GM12878 (cell line): Measurements from ENCODE around the gene RFXANK. TPM values are rescaled to one million over a fixed set of nuclear protein-coding genes. Genes with fewer than 3 reads are reported as not detected.

Source experiments
- ATAC-seq: fragments of 200-7000 bp; cut with Tn5 transposase; 3 replicates; pipeline ENCODE4 v1.9.1; 2020; ENCODE audit warnings: mild to moderate bottlenecking, moderate library complexity
- BruUV-seq: library from RNA; stranded (reverse); fragments of 400-500 nt; replicated peaks from 2 replicates; lab custom pipeline; 2021; lab: Mats Ljungman, UMichigan
- CTCF ChIA-PET: fragments of 300-600 bp; sonication (Branson Sonifier 250); formaldehyde crosslinking; extraction: SDS; loops from one replicate; lab custom pipeline; 2021; ENCODE audit warnings: inconsistent platforms; lab: Yijun Ruan, JAX
- POLR2A ChIA-PET: fragments of 350-600 bp; formaldehyde crosslinking; extraction: SDS; loops from one replicate; lab custom pipeline; 2021; ENCODE audit warnings: inconsistent platforms; lab: Charles Lee
- RAD21 ChIA-PET: fragments of 300-600 bp; sonication (Branson Sonifier 250); formaldehyde crosslinking; loops from one replicate; lab custom pipeline; 2023; ENCODE audit warnings: antibody characterized with exemption; ENCODE audit not compliant: unreplicated experiment; lab: Charles Lee
- SMC1A ChIA-PET: fragments of 300-600 bp; sonication (Branson Sonifier 250); formaldehyde crosslinking; loops from one replicate; lab custom pipeline; 2023; ENCODE audit not compliant: unreplicated experiment, uncharacterized antibody; lab: Charles Lee
- DNase-seq: peaks from one replicate; pipeline ENCODE4 v3.0.0-alpha.2; 2011; ENCODE audit warnings: low read depth, low spot score
- FAIRE-seq: peaks from 3 replicates; lab custom pipeline; 2011; peaks lifted over from hg19 to GRCh38; lab: Jason Lieb, UNC
- H2AFZ ChIP-seq: 2 replicates; pipeline ENCODE4 v1.6.0; 2011; ENCODE audit warnings: low read depth, low read length, control low read depth; ENCODE audit not compliant: control insufficient read depth
- H3K27ac ChIP-seq: 2 replicates; pipeline ENCODE4 v1.5.1; 2011; ENCODE audit warnings: control low read depth; ENCODE audit not compliant: control insufficient read depth, insufficient read depth
- H3K27me3 ChIP-seq, 2 experiments: replicated peaks in 1 of 2; 2 replicates each; pipeline versions ENCODE4 v1.6.0 to v1.6.1; 2011; ENCODE audit warnings: low read length in 1 of 2; ENCODE audit not compliant: control insufficient read depth in 2 of 2, insufficient read depth in 2 of 2
- H3K36me3 ChIP-seq, 2 experiments: 2 replicates each; pipeline ENCODE4 v1.5.1; 2011; ENCODE audit warnings: low read length in 1 of 2; ENCODE audit not compliant: control insufficient read depth in 2 of 2, insufficient read depth in 2 of 2
- H3K4me1 ChIP-seq: 2 replicates; pipeline ENCODE4 v1.6.1; 2011; ENCODE audit warnings: mild to moderate bottlenecking, low read length, moderate library complexity, mixed read lengths; ENCODE audit not compliant: control insufficient read depth, insufficient read depth
- H3K4me2 ChIP-seq: 2 replicates; pipeline ENCODE4 v1.6.0; 2011; ENCODE audit warnings: control low read depth; ENCODE audit not compliant: control insufficient read depth, insufficient read depth
- H3K4me3 ChIP-seq: fragments of 200-600 bp; sonication (generic); 2 replicates; pipeline ENCODE4 v1.5.1; 2016
- H3K79me2 ChIP-seq: 2 replicates; pipeline ENCODE4 v1.6.0; 2011; ENCODE audit warnings: low read length; ENCODE audit not compliant: control insufficient read depth, insufficient read depth
- H3K9ac ChIP-seq: 2 replicates; pipeline ENCODE4 v1.8.0; 2011; ENCODE audit warnings: low read length, control low read depth, mixed read lengths; ENCODE audit not compliant: control insufficient read depth, insufficient read depth
- H3K9me3 ChIP-seq: replicated peaks from 3 replicates; pipeline ENCODE4 v1.5.1; 2011; ENCODE audit warnings: mild to moderate bottlenecking, low read length; ENCODE audit not compliant: control insufficient read depth, insufficient read depth
- H4K20me1 ChIP-seq: 2 replicates; pipeline ENCODE4 v1.6.0; 2011; ENCODE audit not compliant: control insufficient read depth, insufficient read depth
- ASH2L ChIP-seq: fragments of 300-600, 200-600 bp; sonication (generic); IDR thresholded peaks from 2 replicates; pipeline ENCODE4 v1.6.1; 2017; ENCODE audit warnings: low read depth, mild to moderate bottlenecking, borderline replicate concordance
- ATF3 ChIP-seq: IDR thresholded peaks from 2 replicates; pipeline ENCODE4 v1.6.1; 2011; ENCODE audit warnings: low read depth, mild to moderate bottlenecking, low read length, moderate library complexity, borderline replicate concordance; ENCODE audit errors: extremely low read depth
- BACH1 ChIP-seq: fragments of 450-650 bp; IDR thresholded peaks from 2 replicates; pipeline ENCODE4 v1.6.1; 2017; ENCODE audit warnings: mild to moderate bottlenecking, borderline replicate concordance
- CHD4 ChIP-seq: fragments of 200-600 bp; sonication (generic); IDR thresholded peaks from 2 replicates; pipeline ENCODE4 v1.6.1; 2016; ENCODE audit warnings: mild to moderate bottlenecking
- FOXK2 ChIP-seq: fragments of 450-650 bp; IDR thresholded peaks from 2 replicates; pipeline ENCODE4 v1.6.1; 2017; ENCODE audit warnings: mild to moderate bottlenecking, moderate library complexity
- GABPA ChIP-seq: IDR thresholded peaks from 2 replicates; pipeline ENCODE4 v1.6.1; 2014; ENCODE audit warnings: antibody characterized with exemption, low read depth, mild to moderate bottlenecking, inconsistent platforms
- HCFC1 ChIP-seq: fragments of 150-350 bp; IDR thresholded peaks from 2 replicates; pipeline ENCODE4 v1.6.1; 2014; ENCODE audit warnings: low read length
- KAT2A ChIP-seq: conservative IDR thresholded peaks from 2 replicates; pipeline ENCODE4 v1.6.1; 2011; ENCODE audit warnings: low read depth, low read length; ENCODE audit not compliant: control insufficient read depth
- LARP7 ChIP-seq: fragments of 450-650 bp; IDR thresholded peaks from 2 replicates; pipeline ENCODE4 v1.6.1; 2017; ENCODE audit warnings: mild to moderate bottlenecking
- NR2C1 ChIP-seq: fragments of 450-650 bp; IDR thresholded peaks from 2 replicates; pipeline ENCODE4 v1.6.1; 2017; ENCODE audit warnings: antibody characterized with exemption, mild to moderate bottlenecking, moderate library complexity
- NR2F1 ChIP-seq: fragments of 450-650 bp; conservative IDR thresholded peaks from 2 replicates; pipeline ENCODE4 v1.6.1; 2017; ENCODE audit warnings: mild to moderate bottlenecking
- NRF1 ChIP-seq: conservative IDR thresholded peaks from 2 replicates; pipeline ENCODE4 v1.6.1; 2011; ENCODE audit warnings: mild to moderate bottlenecking, low read depth, low read length, improper control_type of control experiment
- PAX5 ChIP-seq: IDR thresholded peaks from 2 replicates; pipeline ENCODE4 v1.6.1; 2011; ENCODE audit warnings: low read depth, low read length, borderline replicate concordance
- PAX8 ChIP-seq: fragments of 450-650 bp; IDR thresholded peaks from 2 replicates; pipeline ENCODE4 v1.6.1; 2017; ENCODE audit warnings: mild to moderate bottlenecking, moderate library complexity
- SIX5 ChIP-seq: IDR thresholded peaks from 2 replicates; pipeline ENCODE4 v1.6.1; 2011; ENCODE audit warnings: mild to moderate bottlenecking, low read depth, low read length, moderate library complexity; ENCODE audit not compliant: severe bottlenecking
- SMAD1 ChIP-seq: fragments of 450-650 bp; IDR thresholded peaks from 2 replicates; pipeline ENCODE4 v1.6.1; 2018; ENCODE audit warnings: mild to moderate bottlenecking, low read depth; ENCODE audit not compliant: partially characterized antibody
- TARDBP ChIP-seq: IDR thresholded peaks from 2 replicates; pipeline ENCODE4 v1.6.1; 2016; ENCODE audit warnings: borderline replicate concordance
- YY1 ChIP-seq: IDR thresholded peaks from 2 replicates; pipeline ENCODE4 v1.6.1; 2011; ENCODE audit warnings: low read depth, mild to moderate bottlenecking, low read length
- ZNF24 ChIP-seq: fragments of 450-650 bp; IDR thresholded peaks from 2 replicates; pipeline ENCODE4 v1.6.1; 2017; ENCODE audit warnings: antibody characterized with exemption, mild to moderate bottlenecking
- WGBS: methylation state at CpG from one replicate; pipeline ENCODE4 v1.1.6; 2016; ENCODE audit warnings: low lambda C conversion rate; ENCODE audit not compliant: insufficient replicate concordance, insufficient coverage; ENCODE audit errors: missing lambda C conversion rate; 5-methylcytosine and 5-hydroxymethylcytosine counted together
- in situ Hi-C: fragments of 300-500 bp; cut with MboI; formaldehyde crosslinking; loops from 9 replicates; pipeline ENCODE4 v1.14.3; 2018; ENCODE audit warnings: mixed read lengths
- intact Hi-C: fragments of 100-400 bp; cut with micrococcal nuclease; formaldehyde crosslinking; loops from one replicate; pipeline ENCODE4 v1.14.2; 2022; ENCODE audit not compliant: unreplicated experiment
- polyA plus RNA-seq, 11 experiments: library from polyadenylated mRNA; depleted of rRNA in 4 of 11; unstranded in 6 of 11; stranded (reverse) in 5 of 11; fragments of >200 nt; fragmentation: Nextera tagmentation in 4 of 11; fragmentation: Illumina TruSeq in 1 of 11; extraction: Ambion mirVana in 4 of 11; extraction: Trizol in 1 of 11; gene quantifications; 1 replicate in 1 of 11; 2 replicates in 10 of 11; pipeline versions ENCODE4 v1.2.1 to v1.2.3, GENCODE V29; 2011 to 2016; ENCODE audit warnings: inconsistent platforms in 2 of 11, missing spikeins in 2 of 11, low read depth in 1 of 11
- total RNA-seq, 4 experiments: library from RNA; depleted of rRNA in 3 of 4; stranded (reverse); fragments of >200 nt in 3 of 4; fragmentation: Illumina TruSeq in 1 of 4; extraction: Trizol in 1 of 4; gene quantifications; 2 replicates each; pipeline versions ENCODE4 v1.2.1 to v1.2.3, GENCODE V29; 2013 to 2021
- TF ChIP-seq, protein P1 (sequence below): fragments of 150-350 bp; IDR thresholded peaks from 2 replicates; pipeline ENCODE4 v1.6.1; 2016; ENCODE audit warnings: low read depth, low read length

Gene RFXANK
- total and polyA plus RNA-seq, 10 of the 15 experiments (the other 5 are each of a cell fraction or from before 2014, with no cell fraction given): 70.8 to 125 (median 95.7) TPM

- Histone ChIP-seq H3K9ac (no peak overlapping the region), H3K4me1 (no peaks in the 10 kb centered on the region), H3K27me3 (no peaks in the 10 kb centered on the region), H4K20me1 (no peaks in the 10 kb centered on the region), H3K9me3 (no peaks in the 10 kb centered on the region), H3K4me2 (no peak overlapping the region), H3K36me3 (no peaks in the 10 kb centered on the region), H3K4me3 (no peak overlapping the region), H3K27ac (no peak overlapping the region), H3K79me2 (no peaks in the 10 kb centered on the region), H2AFZ (no peak overlapping the region)
- FAIRE-seq (no peak), DNase-seq (no peak), ATAC-seq (no peak)
- BruUV-seq: no TSS peak
- ChIA-PET SMC1A (no interaction called here), POLR2A (no interaction called here), RAD21 (no interaction called here), CTCF (no interaction called here)
- no peak for TF ChIP-seq CHD4
- no peak for TF ChIP-seq ZNF24
- no peak for TF ChIP-seq LARP7
- no peak for TF ChIP-seq SMAD1
- no peak for TF ChIP-seq SIX5
- no peak for TF ChIP-seq ATF3
- TF ChIP-seq NR2C1: no peak
- no peak for TF ChIP-seq TARDBP
- no peak for TF ChIP-seq NR2F1
- no peak for TF ChIP-seq FOXK2
- no peak for TF ChIP-seq ASH2L
- no peak for TF ChIP-seq PAX8
- TF ChIP-seq, protein P1, sequence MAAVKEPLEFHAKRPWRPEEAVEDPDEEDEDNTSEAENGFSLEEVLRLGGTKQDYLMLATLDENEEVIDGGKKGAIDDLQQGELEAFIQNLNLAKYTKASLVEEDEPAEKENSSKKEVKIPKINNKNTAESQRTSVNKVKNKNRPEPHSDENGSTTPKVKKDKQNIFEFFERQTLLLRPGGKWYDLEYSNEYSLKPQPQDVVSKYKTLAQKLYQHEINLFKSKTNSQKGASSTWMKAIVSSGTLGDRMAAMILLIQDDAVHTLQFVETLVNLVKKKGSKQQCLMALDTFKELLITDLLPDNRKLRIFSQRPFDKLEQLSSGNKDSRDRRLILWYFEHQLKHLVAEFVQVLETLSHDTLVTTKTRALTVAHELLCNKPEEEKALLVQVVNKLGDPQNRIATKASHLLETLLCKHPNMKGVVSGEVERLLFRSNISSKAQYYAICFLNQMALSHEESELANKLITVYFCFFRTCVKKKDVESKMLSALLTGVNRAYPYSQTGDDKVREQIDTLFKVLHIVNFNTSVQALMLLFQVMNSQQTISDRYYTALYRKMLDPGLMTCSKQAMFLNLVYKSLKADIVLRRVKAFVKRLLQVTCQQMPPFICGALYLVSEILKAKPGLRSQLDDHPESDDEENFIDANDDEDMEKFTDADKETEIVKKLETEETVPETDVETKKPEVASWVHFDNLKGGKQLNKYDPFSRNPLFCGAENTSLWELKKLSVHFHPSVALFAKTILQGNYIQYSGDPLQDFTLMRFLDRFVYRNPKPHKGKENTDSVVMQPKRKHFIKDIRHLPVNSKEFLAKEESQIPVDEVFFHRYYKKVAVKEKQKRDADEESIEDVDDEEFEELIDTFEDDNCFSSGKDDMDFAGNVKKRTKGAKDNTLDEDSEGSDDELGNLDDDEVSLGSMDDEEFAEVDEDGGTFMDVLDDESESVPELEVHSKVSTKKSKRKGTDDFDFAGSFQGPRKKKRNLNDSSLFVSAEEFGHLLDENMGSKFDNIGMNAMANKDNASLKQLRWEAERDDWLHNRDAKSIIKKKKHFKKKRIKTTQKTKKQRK: no peak
- TF ChIP-seq GABPA: no peak
- TF ChIP-seq NRF1: no peak
- no peak for TF ChIP-seq YY1
- no peak for TF ChIP-seq HCFC1
- no peak for TF ChIP-seq BACH1
- TF ChIP-seq PAX5: no peak
- TF ChIP-seq KAT2A: no peak
- 21% methylated on average over 5 of the region's 5 CpGs for WGBS
- intact Hi-C loops: no loop called here
- in situ Hi-C loops: no loop called here
Measured at GRCh38 chr19:19250196-19250801, 58.2 kb downstream of the RFXANK start.
